GM12873 (cell line): ENCODE data around the gene FAM83F.

Experiments used
- CTCF ChIP-seq: IDR thresholded peaks from 2 replicates; pipeline ENCODE4 v1.5.1; 2012; ENCODE audit warnings: low read depth, mild to moderate bottlenecking, moderate library complexity, low read length, control low read depth; ENCODE audit not compliant: insufficient read depth; ENCODE audit errors: missing control alignments

Gene FAM83F

GRCh38 chr22:40015358-40015976, 20.7 kb downstream of the FAM83F start:
- no peak for TF ChIP-seq CTCF

GRCh38 chr22:40018051-40018450, 23.3 kb downstream of the FAM83F start:
- no peak for TF ChIP-seq CTCF

GRCh38 chr22:40019100-40019499, 24.3 kb downstream of the FAM83F start:
- no peak for TF ChIP-seq CTCF

GRCh38 chr22:40020956-40021355, 26.2 kb downstream of the FAM83F start:
- TF ChIP-seq CTCF = no peak

- TF ChIP-seq CTCF = no peak
Measured at GRCh38 chr22:40021401-40022000, 26.7 kb downstream of the FAM83F start.

GRCh38 chr22:40022536-40023240, 27.9 kb downstream of the FAM83F start:
- no peak for TF ChIP-seq CTCF

GRCh38 chr22:40023341-40023841, 28.6 kb downstream of the FAM83F start:
- TF ChIP-seq CTCF = no peak
